ENCODE results near the gene NABP2. TPM values are rescaled to one million over a fixed set of nuclear protein-coding genes. Genes with fewer than 3 reads are reported as not detected.

Gene NABP2
- total and polyA plus RNA-seq, 12 donors: 13.5 to 27.7 (median 20.4) TPM

DNA sequence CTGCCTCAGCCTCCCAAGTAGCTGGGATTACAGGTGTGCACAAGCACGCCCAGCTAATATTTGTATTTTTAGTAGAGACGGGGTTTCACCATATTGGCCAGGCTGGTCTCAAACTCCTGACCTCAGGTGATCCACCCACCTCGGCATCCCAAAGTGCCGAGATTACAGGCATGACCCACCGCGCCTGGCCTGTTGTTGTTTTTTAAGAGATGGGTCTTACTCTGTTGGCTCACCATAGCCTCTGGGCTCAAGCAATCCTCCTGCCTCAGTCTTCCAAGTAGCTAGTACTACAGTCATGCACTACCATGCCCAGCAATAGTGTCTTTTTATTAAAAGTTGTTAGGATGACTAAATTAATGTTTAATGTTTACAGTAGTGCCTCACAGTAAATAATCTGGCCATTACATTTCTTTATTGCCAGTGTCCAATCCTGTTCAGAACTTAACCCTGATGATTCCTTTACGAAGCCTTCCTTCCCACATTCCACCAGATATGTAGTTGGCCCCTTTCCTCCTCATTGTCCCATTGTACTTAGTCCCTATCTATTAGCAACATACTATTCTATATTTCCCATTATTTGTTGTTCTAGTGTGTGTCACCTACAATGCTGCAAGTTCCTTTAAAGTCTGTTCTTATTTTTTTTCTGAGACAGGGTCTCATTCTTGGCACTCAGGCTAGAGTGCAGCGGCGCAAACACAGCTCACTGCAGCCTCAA lies 26.1 kb upstream of the NABP2 start:
- no peak for DNase-seq
- H3K36me3 ChIP-seq: no peaks in the 10 kb centered on the region
- no peaks in the 10 kb centered on the region for H3K27me3 ChIP-seq
- ATAC-seq: no peak
- H3K9me3 ChIP-seq: no peaks in the 10 kb centered on the region
- no peak overlapping the region for H3K4me3 ChIP-seq
- WGBS, 2 donors: 82 to 87% methylated on average over 9 of the region's 9 CpGs
- TF ChIP-seq, protein P1, sequence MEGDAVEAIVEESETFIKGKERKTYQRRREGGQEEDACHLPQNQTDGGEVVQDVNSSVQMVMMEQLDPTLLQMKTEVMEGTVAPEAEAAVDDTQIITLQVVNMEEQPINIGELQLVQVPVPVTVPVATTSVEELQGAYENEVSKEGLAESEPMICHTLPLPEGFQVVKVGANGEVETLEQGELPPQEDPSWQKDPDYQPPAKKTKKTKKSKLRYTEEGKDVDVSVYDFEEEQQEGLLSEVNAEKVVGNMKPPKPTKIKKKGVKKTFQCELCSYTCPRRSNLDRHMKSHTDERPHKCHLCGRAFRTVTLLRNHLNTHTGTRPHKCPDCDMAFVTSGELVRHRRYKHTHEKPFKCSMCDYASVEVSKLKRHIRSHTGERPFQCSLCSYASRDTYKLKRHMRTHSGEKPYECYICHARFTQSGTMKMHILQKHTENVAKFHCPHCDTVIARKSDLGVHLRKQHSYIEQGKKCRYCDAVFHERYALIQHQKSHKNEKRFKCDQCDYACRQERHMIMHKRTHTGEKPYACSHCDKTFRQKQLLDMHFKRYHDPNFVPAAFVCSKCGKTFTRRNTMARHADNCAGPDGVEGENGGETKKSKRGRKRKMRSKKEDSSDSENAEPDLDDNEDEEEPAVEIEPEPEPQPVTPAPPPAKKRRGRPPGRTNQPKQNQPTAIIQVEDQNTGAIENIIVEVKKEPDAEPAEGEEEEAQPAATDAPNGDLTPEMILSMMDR (IDR thresholded peaks at IDR 0.05): no peak
- no peak overlapping the region for H3K27ac ChIP-seq
- intact Hi-C loops (cut with DNase I): loop anchor here in 1 of 10 donors (10.0 kb wide), 1 partner anchor 267 kb away; the partner anchor contains the start of gene SPRYD4
- peaks cover 0 to 8% (median 0%) of the 10 kb centered on the region in 9 donors for H3K4me1 ChIP-seq

DNA sequence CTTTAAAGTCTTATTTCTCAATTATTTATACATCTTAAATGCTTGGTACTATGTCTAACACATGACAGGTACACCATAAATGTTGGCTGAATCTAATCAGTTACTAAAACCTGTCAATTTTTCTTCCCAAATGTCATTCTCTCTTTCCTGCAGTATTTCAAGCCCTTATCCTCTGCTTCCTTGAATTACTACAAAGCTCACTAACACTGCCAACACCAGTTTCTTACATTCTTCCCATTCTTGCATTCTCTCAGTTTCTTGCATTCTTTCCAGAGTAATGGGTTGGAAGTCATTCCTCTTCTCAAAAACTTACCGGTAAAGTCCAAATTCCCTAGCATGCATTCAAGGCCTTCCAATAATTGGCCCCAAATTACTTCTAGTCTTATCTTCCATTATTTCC lies 25.3 kb upstream of the NABP2 start:
- ATAC-seq: no peak
- Histone ChIP-seq H3K36me3 (peaks cover 0 to under 1% (median 0%) of the 10 kb centered on the region in 9 donors), H3K4me1 (peaks cover 0 to 5% (median 0%) of the 10 kb centered on the region in 9 donors), H3K27ac (no peak overlapping the region), H3K9me3 (no peaks in the 10 kb centered on the region), H3K4me3 (no peak overlapping the region), H3K27me3 (no peaks in the 10 kb centered on the region)
- intact Hi-C loops (cut with DNase I): loop anchor here in 1 of 10 donors (10.0 kb wide), 1 partner anchor 266 kb away; the partner anchor contains the start of gene SPRYD4
- WGBS, 2 donors: 72 to 81% methylated on average over 1 of the region's 1 CpG
- TF ChIP-seq, protein P1 (IDR thresholded peaks at IDR 0.05): no peak
- DNase-seq: no peak

DNA sequence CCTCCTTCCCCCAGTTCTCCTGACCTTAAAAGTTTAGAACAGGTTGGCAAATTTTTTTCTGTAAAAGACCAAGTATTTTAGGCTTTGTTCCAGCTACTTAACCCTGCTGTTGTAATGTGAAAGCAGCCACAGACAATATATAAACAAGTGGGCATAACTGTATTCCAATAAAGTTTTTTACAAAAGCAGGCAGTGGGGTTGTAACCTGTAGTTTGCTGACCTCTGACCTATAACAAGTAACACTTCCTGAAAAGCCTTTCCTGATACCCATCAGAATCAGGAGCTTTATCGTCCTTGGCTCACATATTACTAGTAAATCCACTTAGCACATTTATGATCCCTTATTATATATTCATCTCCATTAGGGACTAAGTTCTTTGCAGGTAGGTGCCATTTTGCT lies 21.8 kb upstream of the NABP2 start:
- whole genome bisulfite sequencing, 2 donors: 53 to 55% methylated on average over 1 of the region's 1 CpG
- peaks cover 0 to 34% (median 17%) of the 10 kb centered on the region in 9 donors for H3K36me3 ChIP-seq
- H3K9me3 ChIP-seq: no peaks in the 10 kb centered on the region
- H3K4me1 ChIP-seq: peaks cover 0 to 22% (median 3%) of the 10 kb centered on the region in 9 donors
- H3K4me3 ChIP-seq: no peak overlapping the region
- no peak for DNase-seq
- no peaks in the 10 kb centered on the region for H3K27me3 ChIP-seq
- H3K27ac ChIP-seq: no peak overlapping the region
- TF ChIP-seq, protein P1 (IDR thresholded peaks at IDR 0.05): no peak
- no peak for ATAC-seq
- intact Hi-C loops (cut with DNase I): loop anchor here in 2 of 10 donors (10.0 kb wide), 1 partner anchor 262 kb away; the partner anchor contains the start of gene SPRYD4 (in 2 of the 2)

DNA sequence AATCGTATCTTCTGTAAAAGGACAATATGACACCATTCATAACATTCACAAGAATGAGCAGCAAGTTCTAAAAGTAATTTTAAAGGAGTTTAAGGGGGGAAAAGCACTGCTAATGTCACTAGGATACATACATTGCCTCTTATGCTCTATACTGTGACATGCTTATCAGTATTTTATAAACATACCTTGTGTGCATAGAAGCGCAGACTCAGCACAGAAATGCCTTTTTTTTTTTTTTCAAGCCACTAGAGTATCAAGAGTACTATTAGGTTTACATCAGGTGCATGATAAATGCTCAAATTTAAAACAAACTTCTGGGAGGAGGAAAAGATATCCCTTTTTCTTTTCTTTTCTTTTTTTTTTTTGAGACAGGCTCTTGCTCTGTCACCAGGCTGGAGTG lies 21.3 kb upstream of the NABP2 start:
- no peak for DNase-seq
- Histone ChIP-seq H3K36me3 (peaks cover 0 to 39% (median 22%) of the 10 kb centered on the region in 9 donors), H3K4me1 (peaks cover 0 to 22% (median 3%) of the 10 kb centered on the region in 9 donors), H3K9me3 (no peaks in the 10 kb centered on the region), H3K27ac (no peak overlapping the region), H3K27me3 (no peaks in the 10 kb centered on the region), H3K4me3 (no peak overlapping the region)
- TF ChIP-seq, protein P1 (IDR thresholded peaks at IDR 0.05): no peak
- ATAC-seq: no peak
- WGBS, 2 donors: 82 to 88% methylated on average over 2 of the region's 2 CpGs
- intact Hi-C loops (cut with DNase I): loop anchor here in 2 of 10 donors (10.0 kb wide), 1 partner anchor 262 kb away; the partner anchor contains the start of gene SPRYD4 (in 2 of the 2)

All from heart right ventricle (tissue), 16 donors.